ENCODE data around the gene FSHR. TPM values are rescaled to one million over a fixed set of nuclear protein-coding genes. Genes with fewer than 3 reads are reported as not detected.

The FSHR gene
- total RNA-seq, 2 experiments from 2014 or later, result not detected

- CTCF ChIA-PET, result no interaction called here
- POLR2A ChIA-PET, result no interaction called here
These were observed 174.6 kb downstream of the FSHR start for GRCh38 chr2:48979691-48980090.

- ChIA-PET POLR2A (no interaction called here), CTCF (no interaction called here)
These were observed 176.2 kb downstream of the FSHR start for GRCh38 chr2:48978131-48978530.

GRCh38 chr2:48971801-48972200 is 182.5 kb downstream of the FSHR start:
- CTCF ChIA-PET, result no interaction called here
- POLR2A ChIA-PET, result no interaction called here

- ChIA-PET CTCF (no interaction called here), POLR2A (no interaction called here)
These were observed 186.3 kb downstream of the FSHR start for GRCh38 chr2:48968011-48968410.

GRCh38 chr2:48965204-48965603 is 189.1 kb downstream of the FSHR start:
- ChIA-PET CTCF (no interaction called here), POLR2A (no interaction called here)

- POLR2A ChIA-PET, result no interaction called here
- CTCF ChIA-PET, result no interaction called here
These were observed 193.3 kb downstream of the FSHR start for GRCh38 chr2:48961009-48961408.

GRCh38 chr2:48954935-48955334 is 199.4 kb downstream of the FSHR start:
- POLR2A ChIA-PET, result no interaction called here
- CTCF ChIA-PET, result no interaction called here

- ChIA-PET CTCF (no interaction called here), POLR2A (no interaction called here)
These were observed 200.0 kb downstream of the FSHR start for GRCh38 chr2:48954311-48954710.

- ChIA-PET CTCF (no interaction called here), POLR2A (no interaction called here)
These were observed 201.7 kb downstream of the FSHR start for GRCh38 chr2:48952614-48953013.

- ChIA-PET POLR2A (no interaction called here), CTCF (no interaction called here)
These were observed 202.2 kb downstream of the FSHR start for GRCh38 chr2:48952143-48952542.

- POLR2A ChIA-PET, result no interaction called here
- CTCF ChIA-PET, result no interaction called here
These were observed 205.8 kb downstream of the FSHR start for GRCh38 chr2:48948400-48949125.

- POLR2A ChIA-PET, result no interaction called here
These were observed 207.8 kb downstream of the FSHR start for GRCh38 chr2:48946449-48947048.

GRCh38 chr2:48944956-48945355 is 209.4 kb downstream of the FSHR start:
- ChIA-PET CTCF (no interaction called here), POLR2A (no interaction called here)

More at GRCh38 chr2:48946449-48947048, 207.8 kb downstream of the FSHR start:
- CTCF ChIA-PET, result interaction anchor here (1.4 kb wide), 1 partner anchor 1545 kb away, joined by 5 read pairs; no protein-coding TSS in a partner anchor

GRCh38 chr2:48943436-48943835 is 210.9 kb downstream of the FSHR start:
- CTCF ChIA-PET, result no interaction called here
- POLR2A ChIA-PET, result no interaction called here

- ChIA-PET POLR2A (no interaction called here), CTCF (no interaction called here)
These were observed 212.4 kb downstream of the FSHR start for GRCh38 chr2:48941908-48942307.

- POLR2A ChIA-PET, result no interaction called here
- CTCF ChIA-PET, result no interaction called here
These were observed 212.9 kb downstream of the FSHR start for GRCh38 chr2:48941456-48941855.

GRCh38 chr2:48940606-48941005 is 213.7 kb downstream of the FSHR start:
- CTCF ChIA-PET, result no interaction called here
- POLR2A ChIA-PET, result no interaction called here

GRCh38 chr2:48939232-48939631 is 215.1 kb downstream of the FSHR start:
- POLR2A ChIA-PET, result no interaction called here

GRCh38 chr2:48938231-48938630 is 216.1 kb downstream of the FSHR start:
- ChIA-PET POLR2A (no interaction called here), CTCF (no interaction called here)

More at GRCh38 chr2:48939232-48939631, 215.1 kb downstream of the FSHR start:
- CTCF ChIA-PET, result no interaction called here

- ChIA-PET CTCF (no interaction called here), POLR2A (no interaction called here)
These were observed 219.5 kb downstream of the FSHR start for GRCh38 chr2:48934807-48935206.

- ChIA-PET POLR2A (no interaction called here), CTCF (no interaction called here)
These were observed 220.4 kb downstream of the FSHR start for GRCh38 chr2:48933828-48934497.

- CTCF ChIA-PET, result no interaction called here
- POLR2A ChIA-PET, result no interaction called here
These were observed 221.6 kb downstream of the FSHR start for GRCh38 chr2:48932667-48933066.

Data from activated CD8-positive, alpha-beta memory T cell treated with anti-CD3 and anti-CD28 coated beads for 36 hours (primary cell).